ENCODE measurements around the gene SUGP2. TPM values are rescaled to one million over a fixed set of nuclear protein-coding genes. Genes with fewer than 3 reads are reported as not detected.
A peak's percentile ranks its signal among the peaks of the same experiment; 100 is the strongest.
"Not testable (repeated sequence)": the region's sequence is repeated elsewhere in the genome, so short reads cannot be mapped to it uniquely, and the experiment has no call there.

SUGP2 gene
- total RNA-seq, 1 experiment from 2014 or later = 29.9 TPM

DNA sequence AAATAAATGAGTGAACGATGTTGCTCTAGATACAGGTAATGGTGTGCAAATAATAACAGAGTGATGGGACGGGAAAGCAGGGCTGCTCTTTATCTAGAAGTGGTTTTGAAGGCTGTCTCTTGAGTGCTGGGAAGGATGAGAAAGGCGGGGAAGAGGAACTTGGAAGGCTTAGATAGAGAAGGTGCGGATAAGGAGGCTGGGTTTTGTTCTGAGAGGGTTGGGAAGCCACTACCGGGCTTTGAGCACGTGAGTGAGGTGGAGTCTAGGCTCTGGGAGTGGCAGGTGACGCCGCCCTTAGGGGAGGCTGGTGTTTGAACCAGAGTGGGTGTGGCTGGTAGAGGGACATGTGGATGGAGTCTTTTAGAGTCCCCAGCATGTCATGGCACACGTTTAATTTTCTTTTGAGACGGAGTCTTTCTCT is 897 bp upstream of the SUGP2 start:
- DNase-seq (ENCODE audit: extremely low read depth, low read depth) = peak; percentile 54

DNA sequence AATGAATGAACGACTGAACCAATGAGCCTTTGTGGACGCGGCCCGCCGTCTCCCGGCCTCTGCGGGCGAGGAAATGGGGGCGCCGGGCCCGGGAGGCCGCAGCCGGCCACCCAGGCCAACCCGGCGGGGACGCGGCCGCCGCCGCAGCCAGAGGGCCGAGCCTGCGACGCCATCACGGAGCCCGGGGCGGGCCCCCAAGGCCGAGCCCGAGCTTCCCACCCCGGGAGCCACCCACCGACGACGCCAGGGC is 216 bp downstream of the SUGP2 start:
- DNase-seq (ENCODE audit: extremely low read depth, low read depth) = no peak

DNA sequence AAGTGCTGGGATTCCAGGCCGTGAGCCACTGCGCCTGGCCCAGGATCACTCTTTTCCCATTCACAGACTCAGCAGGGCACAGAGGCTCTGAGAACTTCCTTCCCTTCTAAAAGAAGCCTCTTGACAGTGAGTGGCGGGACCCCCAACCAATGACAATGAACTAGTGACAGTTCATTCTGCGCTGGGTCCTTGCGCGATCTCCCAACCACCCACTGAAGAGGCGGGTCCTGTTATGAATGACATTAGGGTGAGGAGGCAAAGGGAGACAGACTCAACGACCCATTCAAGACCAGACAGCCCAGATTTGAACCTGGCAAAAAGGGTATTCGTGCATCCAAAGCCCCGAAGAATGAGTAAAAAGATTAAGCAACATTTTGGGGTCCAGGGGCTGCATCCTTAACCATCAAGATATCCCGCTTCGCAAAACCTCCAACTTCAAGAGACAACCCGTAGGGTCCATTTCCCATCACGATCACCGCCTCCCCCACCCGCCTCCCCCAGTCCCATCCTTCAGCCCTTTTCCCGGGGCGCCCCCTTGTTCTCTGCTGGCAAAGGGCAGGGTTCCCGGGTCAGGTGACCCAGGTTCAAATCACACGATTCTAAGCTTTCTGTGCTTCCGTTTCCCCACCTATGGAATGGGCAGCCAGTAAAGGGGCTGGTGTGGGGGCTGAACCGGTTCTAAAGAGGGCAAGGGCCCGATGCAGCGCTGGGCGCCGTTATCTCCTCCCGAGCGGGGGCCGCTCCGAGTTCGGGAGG is 719 bp downstream of the SUGP2 start:
- DNase-seq (ENCODE audit: extremely low read depth, low read depth) = no peak

DNA sequence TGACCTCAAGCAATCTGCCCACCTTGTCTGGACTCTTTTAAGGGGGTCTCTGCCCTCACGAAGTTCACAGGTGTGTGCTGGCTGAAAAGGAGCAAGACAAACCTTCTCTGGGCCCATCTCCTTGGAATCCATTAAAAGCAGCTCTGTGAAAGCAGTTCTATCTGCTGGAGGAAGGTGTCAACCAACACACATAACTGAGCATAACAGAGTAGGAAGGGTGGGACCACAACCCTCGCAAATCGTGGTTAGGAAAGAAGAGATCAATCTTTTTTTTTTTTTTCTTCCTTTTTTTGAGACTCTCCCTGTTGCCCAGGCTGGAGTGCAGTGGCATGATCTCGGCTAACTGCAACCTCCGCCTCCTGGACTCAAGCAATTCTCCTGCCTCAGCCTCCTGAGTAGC is 1.4 kb downstream of the SUGP2 start:
- no peak for DNase-seq (ENCODE audit: extremely low read depth, low read depth)

DNA sequence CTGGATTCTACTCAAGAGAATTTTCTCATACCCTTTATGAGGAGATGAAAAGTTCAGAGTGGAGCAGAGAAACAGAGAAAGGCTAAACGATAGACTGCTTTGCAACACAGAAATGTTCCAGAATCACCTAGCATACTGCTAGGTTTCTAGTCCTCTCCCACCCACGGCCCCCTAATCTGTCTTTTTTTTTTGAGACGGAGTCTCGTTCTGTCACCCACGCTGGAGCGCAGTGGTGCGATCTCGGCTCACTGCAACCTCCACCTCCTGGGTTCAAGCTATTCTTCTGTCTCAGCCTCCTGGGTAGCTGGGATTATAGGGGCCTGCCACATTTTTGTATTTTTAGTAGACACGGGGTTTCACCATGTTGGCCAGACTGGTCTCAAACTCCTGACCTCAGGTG is 4.8 kb downstream of the SUGP2 start:
- no peak for DNase-seq (ENCODE audit: extremely low read depth, low read depth)

DNA sequence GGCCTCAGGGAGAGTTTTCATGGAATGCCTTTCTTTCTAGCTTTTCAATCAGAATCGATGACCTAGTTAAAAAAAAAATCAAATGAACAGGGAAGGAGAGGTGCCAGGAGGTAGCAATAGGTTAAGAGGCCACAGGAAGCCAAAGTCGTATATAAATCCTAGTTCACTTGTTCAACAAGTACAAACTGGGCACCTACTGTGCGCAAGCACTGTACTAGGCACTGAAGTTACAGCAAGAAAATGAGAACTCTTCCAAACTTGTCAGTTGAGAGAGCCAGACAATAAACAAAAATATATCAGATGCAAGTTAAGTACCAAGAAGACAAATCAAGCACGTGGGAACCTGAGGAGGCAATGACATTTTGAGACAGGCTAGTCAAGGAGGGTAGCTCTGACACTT is 6.1 kb downstream of the SUGP2 start:
- DNase-seq (ENCODE audit: extremely low read depth, low read depth) = no peak

DNA sequence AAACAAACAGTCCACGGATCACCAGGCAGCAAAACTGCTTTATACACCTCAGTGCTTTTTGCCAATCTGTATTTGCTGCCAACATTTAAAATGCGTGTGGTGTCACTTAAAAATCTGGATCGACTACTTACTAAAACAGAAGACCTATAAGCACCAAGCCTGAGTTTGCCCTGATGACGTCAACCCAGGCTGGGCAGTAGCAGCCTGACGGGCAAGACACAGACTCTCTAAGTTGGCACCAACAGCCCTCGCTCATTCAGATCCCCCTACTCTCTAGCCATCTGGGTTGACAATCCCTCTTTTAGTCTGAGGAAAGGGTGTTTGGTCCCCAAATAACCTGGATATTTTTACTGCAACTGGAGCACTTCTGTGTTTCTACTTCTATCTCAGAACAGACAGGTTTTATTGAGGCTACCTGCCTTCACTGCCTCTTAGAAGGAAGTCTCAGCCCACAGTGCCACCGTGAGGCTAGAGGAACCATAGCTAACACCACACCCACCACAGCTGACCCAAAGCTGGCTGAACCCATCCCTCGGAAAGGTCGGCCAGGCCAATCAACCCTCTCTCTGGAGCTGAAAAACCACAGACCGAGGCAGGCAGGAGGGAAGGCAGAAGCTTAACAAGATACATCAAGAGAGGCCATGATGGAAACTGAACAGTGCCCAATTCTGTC is 6.9 kb downstream of the SUGP2 start:
- DNase-seq (ENCODE audit: extremely low read depth, low read depth) = no peak

DNA sequence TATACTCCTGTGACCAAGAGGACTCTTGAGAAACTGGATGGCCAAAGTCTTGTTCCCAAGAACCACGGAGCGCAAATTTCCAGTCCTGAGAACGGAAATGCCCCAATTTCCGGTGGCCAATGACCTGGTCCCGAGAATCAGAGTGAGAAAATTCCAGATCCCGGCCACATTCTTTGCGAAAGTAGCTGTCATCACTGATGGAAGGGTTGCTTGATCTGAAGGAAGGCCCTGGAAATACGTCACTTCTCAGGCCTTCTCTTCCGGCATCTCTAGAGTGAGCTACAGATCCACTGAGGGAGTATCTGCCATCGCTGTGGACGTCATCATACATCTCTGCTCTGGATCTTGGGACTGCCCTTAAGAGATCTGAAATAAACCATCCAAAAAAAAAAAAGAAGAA is 7.5 kb downstream of the SUGP2 start:
- DNase-seq (ENCODE audit: extremely low read depth, low read depth) = no peak

DNA sequence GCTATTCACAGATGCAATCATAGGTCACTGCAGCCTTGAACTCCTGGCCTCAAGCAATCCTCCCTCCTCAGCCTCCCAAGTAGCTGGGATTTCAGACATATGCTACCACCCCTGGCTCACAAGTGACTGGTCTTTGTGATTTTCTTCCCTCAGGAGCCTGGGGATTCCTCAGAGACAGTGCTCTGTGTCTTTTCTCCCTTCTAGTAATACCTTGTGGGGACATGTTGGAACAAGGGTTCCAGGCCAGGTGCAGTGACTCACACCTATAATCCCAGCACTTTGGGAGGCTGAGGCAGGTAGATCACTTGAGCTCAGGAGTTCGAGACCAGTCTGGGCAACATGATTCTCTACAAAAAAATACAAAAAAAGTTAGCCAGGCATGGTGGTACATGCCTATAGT is 9.9 kb downstream of the SUGP2 start:
- DNase-seq (ENCODE audit: extremely low read depth, low read depth) = not testable (repeated sequence)

DNA sequence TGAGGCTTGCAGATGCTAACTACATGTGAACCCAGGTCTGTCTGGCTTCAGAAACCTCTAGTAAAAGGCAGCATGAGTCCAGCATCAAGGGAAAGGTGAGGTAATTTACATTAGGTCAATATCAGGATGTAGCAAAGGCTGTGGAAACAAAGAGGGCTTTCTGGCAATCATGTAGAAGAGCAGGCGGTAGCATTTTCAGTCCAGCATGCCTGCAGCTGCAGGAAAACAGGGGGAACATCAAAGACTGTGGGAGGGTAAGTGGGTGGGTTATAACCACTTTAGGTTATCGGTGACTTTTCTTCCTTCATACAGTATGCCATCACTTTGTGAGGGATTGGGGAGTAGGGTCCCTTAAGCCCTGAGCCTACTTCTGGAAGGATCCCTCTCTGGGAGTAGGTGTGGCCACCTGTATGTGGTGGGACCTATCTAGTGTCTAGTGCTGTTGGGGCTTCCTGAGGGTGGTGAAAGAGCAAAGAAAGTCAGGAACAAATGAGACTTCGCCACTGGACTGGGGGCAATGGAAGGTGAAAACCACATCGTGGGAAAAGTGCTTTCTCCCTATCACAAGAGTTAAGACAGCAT is 10.8 kb downstream of the SUGP2 start:
- no peak for DNase-seq (ENCODE audit: extremely low read depth, low read depth)

DNA sequence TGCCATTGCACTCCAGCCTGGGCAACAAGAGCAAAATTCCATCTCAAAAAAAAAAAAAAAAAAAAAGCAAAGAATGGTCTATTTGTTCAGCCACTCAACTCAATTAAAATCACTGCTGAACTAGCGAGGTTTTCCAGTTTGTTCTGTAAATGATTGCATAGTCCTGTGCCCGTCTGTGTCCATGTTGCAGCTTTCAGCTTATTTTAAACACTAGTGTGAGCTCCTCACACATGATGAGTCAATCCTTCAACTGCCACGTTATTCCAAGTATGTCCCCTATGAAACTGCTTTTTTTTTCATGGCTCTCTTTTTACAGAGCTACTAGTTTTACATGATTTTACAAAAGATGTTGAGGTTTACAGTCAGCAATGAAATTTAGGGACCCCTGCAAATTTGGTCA is 12.2 kb downstream of the SUGP2 start:
- DNase-seq (ENCODE audit: extremely low read depth, low read depth) = no peak

DNA sequence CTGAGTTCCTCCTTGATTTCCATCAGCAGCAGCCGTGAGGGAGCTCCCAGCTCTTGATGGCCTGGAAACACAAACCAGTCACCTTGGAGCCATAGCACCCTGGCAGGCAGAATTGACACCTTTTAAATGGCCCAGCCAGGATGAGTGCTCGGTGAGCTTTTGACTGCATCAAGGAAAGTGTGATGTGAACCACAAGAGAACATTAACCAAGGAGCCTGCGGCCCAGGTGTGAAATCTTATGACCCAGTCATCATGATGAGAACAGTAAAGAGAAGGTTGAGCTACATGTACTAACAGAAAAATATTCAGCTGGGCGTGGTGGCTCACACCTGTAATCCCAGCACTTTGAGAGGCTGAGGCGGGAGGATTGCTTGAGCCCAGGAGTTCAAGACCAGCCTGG is 22.8 kb downstream of the SUGP2 start:
- no peak for DNase-seq (ENCODE audit: extremely low read depth, low read depth)

DNA sequence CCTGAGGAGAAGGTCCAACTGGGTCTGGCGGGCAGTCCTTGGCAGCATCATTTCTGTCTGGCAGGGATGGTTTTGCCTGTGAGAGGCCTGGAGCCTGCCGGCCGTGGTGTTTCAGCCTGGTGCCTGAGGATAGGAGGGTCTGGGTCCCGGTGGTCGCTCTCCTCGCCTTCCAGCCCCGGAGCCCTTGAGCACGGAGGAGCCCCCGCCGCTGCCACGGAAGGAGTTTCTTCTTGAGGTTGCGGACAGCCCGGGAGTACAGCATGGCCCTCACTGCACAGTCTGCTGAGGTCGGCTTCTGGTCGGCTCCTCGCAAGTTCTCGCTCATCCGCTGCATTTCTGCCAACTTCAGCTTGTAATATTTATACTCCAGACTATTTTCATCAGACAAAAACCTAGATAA is 23.4 kb downstream of the SUGP2 start:
- no peak for DNase-seq (ENCODE audit: extremely low read depth, low read depth)

DNA sequence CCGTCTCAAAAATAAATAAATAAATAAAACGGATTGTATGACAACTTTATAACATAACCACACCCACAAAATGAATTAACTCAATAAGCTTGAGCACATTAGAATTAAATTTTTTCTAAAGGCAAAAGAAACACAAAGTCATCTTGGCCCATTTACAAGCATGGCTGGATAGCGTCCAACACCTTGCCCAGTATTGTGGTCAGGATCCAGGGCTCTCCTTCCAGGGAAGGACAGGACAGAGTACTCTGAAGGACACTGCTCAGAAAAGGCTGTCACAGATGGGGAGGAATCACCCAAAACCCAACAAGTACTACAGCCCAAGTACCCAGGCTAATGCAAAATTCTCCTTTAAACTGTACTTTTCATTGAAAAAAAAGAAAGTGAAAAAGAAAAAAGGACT is 27.1 kb downstream of the SUGP2 start:
- DNase-seq (ENCODE audit: extremely low read depth, low read depth) = no peak

DNA sequence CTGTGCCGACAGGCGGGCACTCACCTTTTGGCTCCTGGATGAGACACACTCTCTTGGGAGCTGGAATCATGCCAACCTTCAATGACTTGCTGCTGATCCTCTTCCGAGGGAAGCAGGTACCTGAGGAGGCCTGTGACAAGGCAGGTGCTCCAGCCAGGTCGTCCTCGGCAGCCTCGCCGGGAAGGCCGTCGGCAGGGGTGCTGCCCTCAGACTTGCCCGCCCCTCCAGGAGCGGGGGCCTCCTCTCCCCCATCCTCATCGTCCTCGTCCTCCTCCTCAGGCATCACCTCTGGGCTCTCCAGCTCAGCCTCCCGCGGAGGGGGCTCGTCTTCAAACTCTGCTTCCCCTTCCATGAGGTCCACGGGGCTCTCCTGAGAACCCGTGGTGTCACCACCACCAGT is 29.2 kb downstream of the SUGP2 start:
- no peak for DNase-seq (ENCODE audit: extremely low read depth, low read depth)

DNA sequence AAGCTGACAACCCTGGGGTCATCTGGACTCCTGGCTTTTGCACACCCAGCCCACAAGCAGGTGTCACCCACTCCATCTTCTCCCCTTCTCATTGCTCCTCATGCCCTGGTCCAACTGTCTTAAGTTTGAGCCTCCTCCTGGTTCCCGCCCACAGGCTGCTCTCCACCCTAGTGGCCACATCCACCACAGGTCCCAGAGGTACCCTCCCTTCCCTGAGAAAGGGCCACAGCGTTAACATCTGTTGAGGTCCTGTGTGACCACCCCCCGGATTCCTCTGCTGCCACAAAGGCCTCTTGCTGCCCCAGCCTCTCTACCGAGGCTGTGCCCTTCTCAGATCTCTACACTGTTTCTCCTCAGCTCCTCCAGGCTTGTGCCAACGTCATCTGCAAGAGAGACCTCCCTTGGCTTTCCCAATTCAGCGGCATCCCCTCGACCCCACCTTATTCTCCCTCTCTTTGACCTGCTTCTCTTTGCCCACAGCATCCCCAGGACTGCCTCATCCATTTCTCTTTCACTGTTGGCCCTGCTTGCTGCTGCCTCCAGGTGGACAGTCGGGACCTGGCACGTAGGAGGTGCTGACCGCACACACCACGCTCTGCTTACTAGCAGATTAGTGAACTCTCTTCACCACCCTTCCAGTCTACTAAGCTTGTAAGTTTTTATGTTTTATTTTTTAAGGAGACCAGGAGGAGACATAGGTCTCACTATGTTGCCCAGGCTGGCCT is 33.3 kb downstream of the SUGP2 start:
- no peak for DNase-seq (ENCODE audit: extremely low read depth, low read depth)

DNA sequence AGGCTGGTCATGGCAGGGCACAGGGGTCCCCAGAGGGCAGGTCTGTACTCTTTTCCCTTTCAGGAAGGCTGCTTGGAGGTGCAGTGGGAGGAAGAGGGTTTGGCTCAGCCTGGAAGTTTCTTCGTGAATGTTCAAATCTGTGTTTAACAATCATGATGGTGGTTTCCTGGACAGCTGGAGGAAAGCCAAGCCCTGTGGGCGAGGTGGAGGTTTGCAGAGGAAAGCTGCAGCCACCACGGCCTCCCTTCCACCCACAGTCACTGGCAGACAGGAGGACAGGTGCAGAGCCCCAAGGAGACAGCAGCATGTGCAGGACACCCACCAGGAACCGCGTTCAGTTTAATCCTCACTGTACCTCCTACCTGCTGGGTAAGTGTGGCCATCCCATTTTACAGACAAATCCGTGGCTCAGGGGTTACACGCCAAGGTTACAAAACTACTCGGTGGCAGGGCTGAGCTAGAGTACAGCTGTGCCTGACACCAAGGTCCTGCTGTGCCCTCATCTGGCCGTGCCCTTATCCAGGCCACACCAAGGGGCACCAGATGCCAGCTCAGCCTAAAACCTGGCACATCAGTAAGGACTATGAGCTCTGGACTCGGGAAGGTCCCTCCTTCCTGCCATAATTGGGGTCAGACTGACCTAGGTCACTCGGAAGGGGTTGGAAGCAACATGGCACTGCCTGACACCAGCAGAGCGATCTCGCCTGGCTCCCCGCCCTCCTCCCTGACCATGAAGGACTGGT is 34.1 kb downstream of the SUGP2 start:
- no peak for DNase-seq (ENCODE audit: extremely low read depth, low read depth)

DNA sequence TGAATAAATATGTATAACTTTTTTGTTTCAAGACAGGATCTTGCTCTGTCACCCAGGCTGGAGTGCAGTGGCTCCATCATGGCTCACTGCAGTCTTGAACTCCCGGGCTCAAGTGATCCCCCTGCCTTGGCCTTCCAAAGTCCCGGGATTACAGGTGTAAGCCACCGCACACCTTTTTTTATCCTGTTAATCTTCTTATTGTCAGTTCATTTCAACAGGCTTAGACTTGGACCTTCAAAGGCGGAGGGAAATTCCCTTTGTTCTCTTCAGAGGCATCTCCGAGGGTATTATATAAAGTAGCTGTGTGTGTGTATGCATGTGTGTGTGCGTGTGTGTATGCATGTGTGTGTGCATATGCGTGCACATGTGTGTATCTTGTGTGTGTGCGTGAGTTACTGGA is 35.0 kb downstream of the SUGP2 start:
- no peak for DNase-seq (ENCODE audit: extremely low read depth, low read depth)

DNA sequence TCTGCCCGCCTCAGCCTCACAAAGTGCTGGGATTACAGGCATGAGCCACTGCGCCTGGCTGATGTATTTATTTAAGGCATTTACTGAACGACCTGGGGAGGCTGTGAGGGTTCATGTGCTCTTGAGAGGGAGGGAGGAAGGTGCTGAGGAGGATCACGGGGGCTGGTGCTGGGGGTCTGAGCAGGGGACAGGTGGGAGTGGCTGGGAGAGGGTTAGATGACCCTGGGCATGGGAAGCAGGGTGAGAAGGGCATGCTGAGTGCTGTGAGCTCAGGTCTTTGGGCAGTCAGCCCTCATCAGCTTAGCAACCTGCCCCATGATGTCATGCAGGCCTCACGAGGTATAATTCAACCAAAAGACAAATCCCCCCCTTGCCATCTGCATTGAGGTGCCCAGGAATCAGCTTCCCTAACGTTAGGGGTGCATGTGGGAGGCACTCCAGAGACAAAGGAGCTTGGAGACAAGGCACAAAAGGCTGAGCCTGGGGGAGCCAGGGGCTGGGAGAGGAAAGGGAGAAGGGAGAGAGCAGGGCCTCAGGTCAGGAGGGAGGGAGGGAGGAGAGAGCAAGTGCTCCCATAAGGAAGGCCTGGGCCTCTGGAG is 36.4 kb downstream of the SUGP2 start:
- DNase-seq (ENCODE audit: extremely low read depth, low read depth) = no peak

DNA sequence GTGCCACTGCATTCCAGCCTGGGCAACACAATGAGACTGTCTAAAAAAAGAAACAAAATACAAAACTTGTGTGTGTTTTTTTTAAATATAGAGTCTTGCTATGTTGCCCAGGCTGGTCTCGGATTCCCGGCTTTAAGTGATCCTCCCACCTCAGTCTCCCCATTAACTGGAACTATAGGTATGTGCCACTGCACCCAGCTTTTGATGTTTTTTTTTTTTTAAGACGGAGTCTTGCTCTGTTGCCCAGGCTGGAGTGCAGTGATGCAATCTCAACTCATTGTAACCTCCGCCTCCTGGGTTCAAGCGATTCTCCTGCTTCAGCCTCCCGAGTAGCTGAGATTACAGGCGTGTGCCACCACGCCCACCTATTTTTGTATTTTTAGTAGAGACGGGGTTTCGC is 37.0 kb downstream of the SUGP2 start:
- no peak for DNase-seq (ENCODE audit: extremely low read depth, low read depth)

DNA sequence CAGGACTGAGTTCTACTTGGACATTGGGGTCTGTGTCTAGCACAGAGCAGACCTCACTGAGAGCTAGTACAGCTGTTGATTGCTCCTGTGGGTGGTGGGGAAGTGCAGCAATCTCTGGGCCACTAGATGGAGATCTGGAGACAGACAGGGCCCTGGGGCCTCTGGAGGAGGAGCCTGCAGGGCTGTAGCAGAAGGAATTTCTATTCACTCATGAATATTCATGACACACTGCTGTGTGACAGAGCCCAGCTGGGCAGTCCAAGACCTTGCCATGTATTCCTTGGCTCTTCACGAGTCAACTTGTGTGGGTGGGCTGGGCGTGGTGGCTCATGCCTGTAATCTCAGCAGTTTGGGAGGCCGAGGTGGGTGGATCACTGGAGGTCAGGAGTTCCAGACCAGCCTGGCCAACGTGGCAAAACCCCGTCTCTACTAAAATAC is 37.5 kb downstream of the SUGP2 start:
- DNase-seq (ENCODE audit: extremely low read depth, low read depth) = peak; percentile 46

Data from NCI-H460 (cell line).